ENCODE results near the gene NR3C1.

- no peak for TF ChIP-seq CTCF (IDR thresholded peaks at IDR 0.05)
- TF ChIP-seq EZH2 (IDR thresholded peaks at IDR 0.05; ENCODE audit: borderline replicate concordance, insufficient read depth, low read depth, low read length, poor library complexity, severe bottlenecking): no peak
Measured at GRCh38 chr5:143396353-143396940, 7.0 kb downstream of the NR3C1 start.
